ENCODE measurements around the gene HIPK4. TPM values are rescaled to one million over a fixed set of nuclear protein-coding genes. Genes with fewer than 3 reads are reported as not detected.

The HIPK4 gene
- total and polyA plus RNA-seq, 9 of the 15 experiments (the other 6 are each of a cell fraction or from before 2014, with no cell fraction given): 0.06 to 0.09 TPM; not detected in 7

- ChIA-PET CTCF (ENCODE audit: low intra/inter-chr PET ratio) (no interaction called here), POLR2A (interaction anchor here (1.9 kb wide), 1 partner anchor 11 kb away, joined by 10 read pairs; no protein-coding TSS in a partner anchor)
- no peak overlapping the region for H3K4me3 ChIP-seq
- no peaks in the 10 kb centered on the region for H3K9me3 ChIP-seq (replicated peaks; ENCODE audit: control insufficient read depth, insufficient read depth, low read depth, low read length)
- in situ Hi-C loops (cut with MboI) (no loop called here), intact Hi-C loops (cut with micrococcal nuclease) (no loop called here)
- no peaks in the 10 kb centered on the region for H3K79me2 ChIP-seq (ENCODE audit: control insufficient read depth, insufficient read depth, low read length)
- no peak for DNase-seq (ENCODE audit: extremely low read depth in 1 of 4, low spot score in 3 of 4)
- H3K9me1 ChIP-seq (ENCODE audit: control insufficient read depth, insufficient read depth, low read length): no peaks in the 10 kb centered on the region
- no peaks in the 10 kb centered on the region for H3K36me3 ChIP-seq (ENCODE audit: control insufficient read depth, insufficient read depth, low read length)
- H3K4me1 ChIP-seq (replicated peaks in 1 of 2; ENCODE audit: control insufficient read depth in 2 of 2, insufficient read depth in 2 of 2, low read length in 2 of 2): peaks cover 18 to 50% of the 10 kb centered on the region in 2 experiments; a peak in 4 of 5 replicates
- no peak overlapping the region for H3K27ac ChIP-seq (ENCODE audit: extremely low read depth, low read depth, low read length)
- no peaks in the 10 kb centered on the region for H3K27me3 ChIP-seq (ENCODE audit: control insufficient read depth in 2 of 2, insufficient read depth in 2 of 2, low read length in 2 of 2)
- H3K4me2 ChIP-seq (ENCODE audit: insufficient read depth, low read length): no peak overlapping the region
- WGBS (ENCODE audit: insufficient coverage, low coverage, missing lambda C conversion rate): 60% methylated on average over 6 of the region's 9 CpGs
- H4K20me1 ChIP-seq (replicated peaks; ENCODE audit: control insufficient read depth, insufficient read depth, low read length): no peaks in the 10 kb centered on the region
- BruUV-seq (replicated peaks): no TSS peak
- ATAC-seq: no peak
- TF ChIP-seq REST (IDR thresholded peaks at IDR 0.05; ENCODE audit: borderline replicate concordance) (no peak), REST (CRISPR knock-in tag; IDR thresholded peaks at IDR 0.05; ENCODE audit: low read depth) (no peak), FOXM1 (IDR thresholded peaks at IDR 0.05; ENCODE audit: low read depth) (no peak), FOXM1 (CRISPR knock-in tag; IDR thresholded peaks at IDR 0.05; ENCODE audit: low read depth) (no peak)
- TF ChIP-seq, protein P1, sequence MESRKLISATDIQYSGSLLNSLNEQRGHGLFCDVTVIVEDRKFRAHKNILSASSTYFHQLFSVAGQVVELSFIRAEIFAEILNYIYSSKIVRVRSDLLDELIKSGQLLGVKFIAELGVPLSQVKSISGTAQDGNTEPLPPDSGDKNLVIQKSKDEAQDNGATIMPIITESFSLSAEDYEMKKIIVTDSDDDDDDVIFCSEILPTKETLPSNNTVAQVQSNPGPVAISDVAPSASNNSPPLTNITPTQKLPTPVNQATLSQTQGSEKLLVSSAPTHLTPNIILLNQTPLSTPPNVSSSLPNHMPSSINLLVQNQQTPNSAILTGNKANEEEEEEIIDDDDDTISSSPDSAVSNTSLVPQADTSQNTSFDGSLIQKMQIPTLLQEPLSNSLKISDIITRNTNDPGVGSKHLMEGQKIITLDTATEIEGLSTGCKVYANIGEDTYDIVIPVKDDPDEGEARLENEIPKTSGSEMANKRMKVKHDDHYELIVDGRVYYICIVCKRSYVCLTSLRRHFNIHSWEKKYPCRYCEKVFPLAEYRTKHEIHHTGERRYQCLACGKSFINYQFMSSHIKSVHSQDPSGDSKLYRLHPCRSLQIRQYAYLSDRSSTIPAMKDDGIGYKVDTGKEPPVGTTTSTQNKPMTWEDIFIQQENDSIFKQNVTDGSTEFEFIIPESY (CRISPR knock-in tag; IDR thresholded peaks at IDR 0.05): peak; percentile 34; the same call in 1 of the 2 replicates
- no peak for FAIRE-seq
- H2AFZ ChIP-seq (ENCODE audit: low read depth, low read length): no peak overlapping the region
- peak overlapping the region in 1 of 2 experiments; percentile 48; a peak in 1 of 4 replicates for H3K9ac ChIP-seq (ENCODE audit: insufficient read depth in 1 of 2, low read depth in 2 of 2, low read length in 2 of 2)
Measured at GRCh38 chr19:40410030-40410389, 20.0 kb upstream of the HIPK4 start.

All from K562 (cell line).